Measurements from ENCODE around the gene SI. TPM values are rescaled to one million over a fixed set of nuclear protein-coding genes. Genes with fewer than 3 reads are reported as not detected.
"Not testable (repeated sequence)": the region's sequence is repeated elsewhere in the genome, so short reads cannot be mapped to it uniquely, and the experiment has no call there.

The SI gene
- total RNA-seq = not detected

GRCh38 chr3:165078293-165078692 is at the start of gene SI:
Gene SI, minus strand, starts transcription at chr3:165078496. Its CDS starts 2,484 bp downstream, at chr3:165076012.
- no peak for DNase-seq

DNA sequence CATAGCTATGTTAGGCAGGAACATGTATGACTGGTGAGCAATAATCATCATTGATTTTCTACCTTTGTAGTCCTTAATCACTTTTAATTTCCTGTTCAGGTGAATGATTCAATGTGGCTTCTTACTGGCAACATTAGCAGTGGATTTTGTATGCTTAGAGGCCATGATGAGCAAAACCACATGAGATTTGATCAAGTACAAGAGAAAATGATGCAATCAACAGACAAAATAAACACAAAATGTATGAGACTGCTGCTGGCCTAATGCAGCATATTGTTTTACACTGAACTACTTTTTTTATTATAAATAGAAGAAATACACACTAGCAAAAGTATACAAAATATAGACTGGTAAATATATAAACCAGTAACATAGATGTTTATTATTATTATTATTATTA is 47.5 kb upstream of the SI start:
- no peak for DNase-seq

DNA sequence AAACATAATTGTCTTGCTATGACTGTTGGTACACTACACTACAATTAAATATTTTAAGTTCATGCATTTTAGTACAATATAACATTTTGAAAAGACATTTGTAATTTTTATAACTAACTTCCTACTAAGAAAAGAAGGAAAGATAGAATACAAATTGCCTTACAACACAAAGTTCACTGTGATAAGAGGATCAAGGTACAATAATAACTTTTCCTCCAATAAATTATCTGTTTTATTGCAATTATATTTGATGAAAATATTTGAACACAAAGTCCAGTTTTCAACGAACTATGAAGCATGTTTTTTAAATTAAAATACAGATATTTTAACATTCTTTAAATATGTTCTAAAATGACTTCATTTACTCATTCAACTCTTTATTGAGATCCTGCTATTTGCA is 33.1 kb upstream of the SI start:
- DNase-seq = no peak

DNA sequence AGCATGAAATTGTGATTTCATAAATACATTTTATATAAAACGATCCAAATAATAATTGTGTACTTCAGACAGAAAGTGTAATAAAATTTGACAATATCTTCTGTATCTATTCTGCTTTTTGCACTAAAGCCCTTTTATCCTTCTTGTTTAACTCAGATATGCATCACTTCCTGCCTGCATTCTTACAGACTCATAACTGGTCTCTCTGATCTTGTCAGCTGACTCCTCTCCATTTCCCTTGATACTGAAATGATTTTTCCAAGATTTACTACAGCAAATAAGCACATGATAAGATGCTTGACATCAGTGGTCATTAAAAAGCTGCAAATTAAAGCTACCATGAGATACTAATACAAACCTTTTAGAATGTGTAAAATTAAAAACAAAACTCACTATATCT is 25.3 kb upstream of the SI start:
- DNase-seq = no peak

DNA sequence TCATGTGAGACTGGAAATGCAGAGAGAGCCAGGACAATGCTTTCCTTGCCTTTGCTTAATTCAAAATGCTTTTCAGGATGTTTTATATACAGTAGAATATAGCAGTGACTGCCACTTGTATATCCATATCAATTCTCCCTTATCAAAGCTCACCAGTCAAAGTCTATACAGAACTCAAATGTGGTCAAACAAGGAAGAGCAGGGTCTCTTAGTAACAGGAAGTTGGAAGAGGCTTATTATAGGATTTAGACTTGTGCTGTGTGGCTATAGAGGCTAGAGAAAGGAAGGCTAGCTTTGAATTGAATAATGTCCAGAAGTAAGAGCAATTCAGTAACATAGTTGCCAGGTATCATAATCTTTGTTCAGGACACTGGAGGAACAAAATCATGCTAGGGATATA is 4.4 kb upstream of the SI start:
- no peak for DNase-seq

- no peak for DNase-seq
Observed at GRCh38 chr3:165081183-165081582, 2.9 kb upstream of the SI start.

DNA sequence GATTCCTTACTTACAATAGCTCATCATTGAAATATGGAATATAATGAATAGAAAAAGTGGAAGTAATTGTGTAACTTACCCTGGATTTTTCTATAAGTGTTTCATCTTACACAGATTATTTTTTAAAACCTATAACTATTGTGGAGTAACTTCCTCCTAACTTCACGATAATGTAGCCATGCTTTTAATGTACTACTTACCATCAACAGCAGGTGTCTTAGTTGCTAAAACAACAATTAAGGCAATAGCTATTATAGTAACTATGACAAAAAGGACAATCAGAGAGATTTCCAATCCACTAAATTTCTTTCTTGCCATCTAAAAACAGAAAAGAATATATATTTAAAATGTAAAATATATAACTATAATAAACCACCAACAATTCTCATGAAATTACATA is 2.6 kb downstream of the SI start:
- DNase-seq = no peak

DNA sequence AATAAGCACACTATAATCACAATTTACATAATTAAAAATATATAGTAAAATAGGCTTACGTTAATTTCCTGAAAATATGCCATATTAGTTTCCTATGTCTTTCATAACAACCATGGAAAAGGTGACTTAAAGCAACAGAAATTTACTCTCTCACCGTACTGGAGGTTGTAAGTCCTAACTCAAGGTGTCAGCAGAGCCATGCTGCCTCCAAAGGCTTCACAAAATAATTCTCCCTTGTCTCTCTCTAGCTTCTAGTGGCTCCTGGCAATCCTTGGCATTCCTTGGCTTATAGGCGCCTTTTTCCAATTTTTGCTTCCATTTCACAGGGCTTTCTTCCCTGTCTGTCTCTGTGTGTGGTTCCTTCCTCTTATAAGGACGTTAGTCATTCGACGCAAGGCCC is 7.6 kb downstream of the SI start:
- no peak for DNase-seq

DNA sequence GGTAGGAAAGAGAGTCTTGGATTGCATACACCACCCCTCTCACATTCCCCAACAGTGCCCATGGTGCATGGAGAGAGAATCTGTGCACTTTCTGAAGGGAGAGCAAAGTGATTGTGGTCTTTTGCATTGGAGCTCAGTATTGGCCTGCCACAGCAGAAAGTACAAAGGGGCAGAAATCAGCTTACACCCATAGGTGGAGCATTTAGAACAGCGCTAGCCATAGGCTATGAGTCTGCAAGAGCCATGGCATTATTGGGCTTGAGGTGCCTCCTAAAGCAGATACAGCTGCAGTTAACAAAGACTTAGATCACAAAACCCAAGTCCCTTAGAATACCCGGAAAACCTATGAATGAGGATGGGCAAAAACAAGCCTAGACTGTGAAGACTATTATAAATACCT is 21.8 kb downstream of the SI start:
- no peak for DNase-seq

- DNase-seq = no peak
Observed at GRCh38 chr3:165040186-165040585, 38.1 kb downstream of the SI start.

GRCh38 chr3:165011557-165011956 is 66.7 kb downstream of the SI start:
- DNase-seq = no peak

GRCh38 chr3:164984947-164985346 is 93.3 kb downstream of the SI start:
- DNase-seq = no peak

- no peak for DNase-seq
Observed at GRCh38 chr3:164962610-164963009, 115.7 kb downstream of the SI start.

DNA sequence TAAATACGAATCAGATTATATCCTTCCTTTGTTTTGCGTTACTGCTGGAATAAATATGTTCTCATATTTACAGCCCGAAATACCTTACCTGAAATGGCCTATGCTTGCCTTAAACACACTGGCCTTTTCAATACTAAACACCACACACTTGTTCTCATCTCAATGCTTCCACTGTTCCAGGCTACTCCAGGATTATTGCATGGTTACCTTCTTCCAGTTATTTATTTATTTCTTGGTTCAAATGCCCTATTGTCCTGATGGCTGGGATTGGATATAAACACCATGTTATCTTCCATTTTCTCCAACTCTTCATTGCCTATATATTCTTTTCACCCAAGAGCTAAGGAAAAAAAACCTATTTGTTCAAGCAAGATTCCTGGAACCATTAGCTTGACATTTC is 125.3 kb downstream of the SI start:
- DNase-seq = no peak

DNA sequence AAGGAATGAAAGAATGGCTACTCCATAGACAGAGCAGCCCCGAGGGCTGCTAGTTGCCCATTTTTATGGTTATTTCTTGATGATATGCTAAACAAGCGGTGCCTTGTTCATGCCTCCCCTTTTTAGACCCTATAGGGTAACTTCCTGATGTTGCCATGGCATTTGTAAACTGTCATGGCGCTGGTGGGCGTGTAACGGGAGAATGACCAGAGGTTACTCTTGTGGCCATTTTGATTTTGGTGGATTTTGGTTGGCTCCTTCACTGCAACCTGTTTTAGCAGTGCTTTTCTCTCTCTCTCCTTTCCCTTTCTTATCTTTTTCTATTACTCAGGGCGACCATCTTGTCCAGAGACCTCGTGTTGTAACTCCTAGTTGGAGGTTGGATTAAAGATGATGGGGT is 126.9 kb downstream of the SI start:
- DNase-seq = not testable (repeated sequence)

DNA sequence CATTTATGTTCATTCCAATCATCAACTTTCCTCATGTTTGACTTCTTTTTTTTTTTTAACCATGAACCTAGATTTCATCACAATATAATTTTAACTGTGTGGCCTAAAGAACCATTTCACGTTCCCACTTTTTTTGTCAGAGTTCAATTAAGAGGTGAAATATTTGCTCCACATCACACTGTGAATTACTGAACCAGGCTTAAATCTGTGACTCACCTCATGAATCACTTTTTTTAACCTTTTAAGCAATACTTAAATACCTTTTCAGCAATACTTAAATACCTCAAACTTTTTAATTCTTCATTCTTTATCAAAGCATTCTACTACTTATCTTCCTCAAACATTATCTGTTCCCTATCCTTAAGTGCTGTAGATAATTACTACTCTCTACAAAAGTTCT is 137.6 kb downstream of the SI start:
- no peak for DNase-seq

DNA sequence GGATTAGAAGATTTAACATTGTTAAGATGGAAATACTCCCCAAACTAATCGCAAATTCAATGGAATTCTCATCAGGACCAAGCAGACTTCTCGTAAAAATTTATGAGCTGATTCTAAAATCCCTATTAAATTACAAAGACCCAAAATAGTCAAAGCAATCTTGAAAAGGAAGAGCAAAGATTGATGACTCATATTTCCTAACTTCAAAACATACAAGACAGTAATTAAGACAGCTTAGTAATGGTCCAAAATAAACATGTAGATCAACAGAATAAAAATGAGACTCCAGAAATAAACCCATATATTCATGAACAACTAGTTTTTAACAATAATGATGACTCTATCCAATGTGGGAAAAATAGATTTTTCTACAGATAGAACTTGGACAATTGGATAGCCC is 148.7 kb downstream of the SI start:
- DNase-seq = no peak

Small RNA genes within 50 kb of the gene (small RNA-seq; reads per million reads assigned to genes)
- gene RF00019 (ENCODE audit: low replicate concordance) = not detected

Other genes with a start within 250 kb of the SI start
- 0.10 TPM for gene SLITRK3, start 117.9 kb upstream of the SI start, total RNA-seq